ENCODE results near the gene TAF8.

GRCh38 chr6:42129360-42129676 is 79.0 kb downstream of the TAF8 start:
- TF ChIP-seq, protein P1, sequence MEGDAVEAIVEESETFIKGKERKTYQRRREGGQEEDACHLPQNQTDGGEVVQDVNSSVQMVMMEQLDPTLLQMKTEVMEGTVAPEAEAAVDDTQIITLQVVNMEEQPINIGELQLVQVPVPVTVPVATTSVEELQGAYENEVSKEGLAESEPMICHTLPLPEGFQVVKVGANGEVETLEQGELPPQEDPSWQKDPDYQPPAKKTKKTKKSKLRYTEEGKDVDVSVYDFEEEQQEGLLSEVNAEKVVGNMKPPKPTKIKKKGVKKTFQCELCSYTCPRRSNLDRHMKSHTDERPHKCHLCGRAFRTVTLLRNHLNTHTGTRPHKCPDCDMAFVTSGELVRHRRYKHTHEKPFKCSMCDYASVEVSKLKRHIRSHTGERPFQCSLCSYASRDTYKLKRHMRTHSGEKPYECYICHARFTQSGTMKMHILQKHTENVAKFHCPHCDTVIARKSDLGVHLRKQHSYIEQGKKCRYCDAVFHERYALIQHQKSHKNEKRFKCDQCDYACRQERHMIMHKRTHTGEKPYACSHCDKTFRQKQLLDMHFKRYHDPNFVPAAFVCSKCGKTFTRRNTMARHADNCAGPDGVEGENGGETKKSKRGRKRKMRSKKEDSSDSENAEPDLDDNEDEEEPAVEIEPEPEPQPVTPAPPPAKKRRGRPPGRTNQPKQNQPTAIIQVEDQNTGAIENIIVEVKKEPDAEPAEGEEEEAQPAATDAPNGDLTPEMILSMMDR (IDR thresholded peaks at IDR 0.05): no peak
- TF ChIP-seq REST (IDR thresholded peaks at IDR 0.05; ENCODE audit: insufficient read depth in 1 of 2, low read depth in 2 of 2, low read length in 1 of 2): no peak
- no peak for TF ChIP-seq SIN3A (IDR thresholded peaks at IDR 0.05; ENCODE audit: borderline replicate concordance, insufficient read depth, low read depth, low read length)
- no peak for TF ChIP-seq POLR2AphosphoS5 (IDR thresholded peaks at IDR 0.05; ENCODE audit: low read depth, low read length)
- TF ChIP-seq TCF7L2 (IDR thresholded peaks at IDR 0.05; ENCODE audit: low read depth, low read length): no peak

Data from Panc1 (cell line).